DOHH2 (cell line): ENCODE measurements around the gene CISD1.

Source experiments
- CTCF ChIP-seq: fragments of 200-600 bp; sonication (generic); IDR thresholded peaks from one replicate; pipeline ENCODE4 v1.5.1; 2014; ENCODE audit warnings: antibody characterized with exemption, mild to moderate bottlenecking, low read depth, low read length; ENCODE audit not compliant: poor library complexity, severe bottlenecking
- EZH2phosphoT487 ChIP-seq: fragments of 200-600 bp; sonication (generic); IDR thresholded peaks from 2 replicates; pipeline ENCODE4 v1.6.1; 2017; ENCODE audit warnings: borderline replicate concordance, mild to moderate bottlenecking, antibody characterized with exemption, low read length, moderate library complexity, mixed read lengths

- TF ChIP-seq CTCF, result no peak
- TF ChIP-seq EZH2phosphoT487, result no peak
These were observed 1.9 kb upstream of the CISD1 start for GRCh38 chr10:58266826-58267712.
